Upper lobe of right lung (tissue), 1 donor: ENCODE results near the gene DOC2A. TPM values are rescaled to one million over a fixed set of nuclear protein-coding genes. Genes with fewer than 3 reads are reported as not detected.

Experiments
- ATAC-seq: fragments of 200-7000 bp; cut with Tn5 transposase; one replicate; pipeline ENCODE4 v1.9.1; 2020; ENCODE audit warnings: mild to moderate bottlenecking, moderate library complexity
- DNase-seq: peaks from one replicate; pipeline ENCODE4 v3.0.0-alpha.2; 2020
- H3K27ac ChIP-seq: fragments of 200-600 bp; one replicate; pipeline ENCODE4 v1.8.0; 2022
- H3K27me3 ChIP-seq: fragments of 200-600 bp; one replicate; pipeline ENCODE4 v1.8.0; 2022; ENCODE audit warnings: mild to moderate bottlenecking
- H3K36me3 ChIP-seq: fragments of 200-600 bp; one replicate; pipeline ENCODE4 v1.8.0; 2022
- H3K4me1 ChIP-seq: fragments of 200-600 bp; one replicate; pipeline ENCODE4 v1.8.0; 2022
- H3K4me3 ChIP-seq: fragments of 200-600 bp; one replicate; pipeline ENCODE4 v1.8.0; 2022; ENCODE audit warnings: mild to moderate bottlenecking
- H3K9me3 ChIP-seq: fragments of 200-600 bp; one replicate; pipeline ENCODE4 v1.8.0; 2022
- CTCF ChIP-seq: fragments of 200-600 bp; IDR thresholded peaks from one replicate; pipeline ENCODE4 v1.8.0; 2022; ENCODE audit warnings: antibody characterized with exemption
- intact Hi-C: fragments of 100-400 bp; cut with DNase I; formaldehyde crosslinking; loops from one replicate; pipeline ENCODE4 v1.11.0; 2022
- total RNA-seq: library from RNA; stranded (reverse); fragmentation: NEBNext Ultra II Directional; extraction: Animal tissue kit (Norgen Biotek cat#: 25700); gene quantifications from one replicate; pipeline ENCODE4 v1.2.1, GENCODE V29; 2021
- donor health status: DM: no; HTN: yes; CAD: no; lungs with severe emphysema.

The DOC2A gene
- total RNA-seq, 1 donor from 2014 or later: 2.6 TPM

GRCh38 chr16:30030011-30030685 is 19.3 kb upstream of the DOC2A start:
- intact Hi-C loops: no loop called here
- TF ChIP-seq CTCF: no peak
- ATAC-seq (no peak), DNase-seq (no peak)
- Histone ChIP-seq H3K4me3 (no peak overlapping the region), H3K27me3 (peaks cover 68% of the 10 kb centered on the region), H3K27ac (no peak overlapping the region), H3K36me3 (no peaks in the 10 kb centered on the region), H3K9me3 (no peaks in the 10 kb centered on the region), H3K4me1 (peaks cover 5% of the 10 kb centered on the region)

- Histone ChIP-seq H3K9me3 (no peaks in the 10 kb centered on the region), H3K27ac (no peak overlapping the region), H3K36me3 (no peaks in the 10 kb centered on the region), H3K4me3 (no peak overlapping the region), H3K4me1 (peaks cover 5% of the 10 kb centered on the region), H3K27me3 (peaks cover 67% of the 10 kb centered on the region)
- intact Hi-C loops: no loop called here
- no peak for TF ChIP-seq CTCF
- DNase-seq (no peak), ATAC-seq (peak; percentile 28)
Observed at GRCh38 chr16:30028438-30029076, 17.7 kb upstream of the DOC2A start.

- ATAC-seq: no peak
- Histone ChIP-seq H3K4me3 (no peak overlapping the region), H3K27ac (no peak overlapping the region), H3K27me3 (peaks cover 59% of the 10 kb centered on the region), H3K9me3 (no peaks in the 10 kb centered on the region), H3K36me3 (no peaks in the 10 kb centered on the region), H3K4me1 (peaks cover 5% of the 10 kb centered on the region)
- no peak for DNase-seq
- TF ChIP-seq CTCF: no peak
- intact Hi-C loops: no loop called here
Observed at GRCh38 chr16:30027588-30028437, 17.0 kb upstream of the DOC2A start.

- TF ChIP-seq CTCF: no peak
- DNase-seq (no peak), ATAC-seq (no peak)
- no peaks in the 10 kb centered on the region for H3K9me3 ChIP-seq
- H3K27me3 ChIP-seq: peaks cover 47% of the 10 kb centered on the region
- no peaks in the 10 kb centered on the region for H3K36me3 ChIP-seq
- H3K4me1 ChIP-seq: peaks cover 5% of the 10 kb centered on the region
- no peak overlapping the region for H3K4me3 ChIP-seq
- H3K27ac ChIP-seq: no peak overlapping the region
- intact Hi-C loops: no loop called here
Observed at GRCh38 chr16:30026449-30026848, 15.6 kb upstream of the DOC2A start.

- DNase-seq: no peak
- Histone ChIP-seq H3K4me3 (no peak overlapping the region), H3K27ac (no peak overlapping the region), H3K9me3 (no peaks in the 10 kb centered on the region), H3K36me3 (no peaks in the 10 kb centered on the region), H3K27me3 (peaks cover 38% of the 10 kb centered on the region), H3K4me1 (no peaks in the 10 kb centered on the region)
- intact Hi-C loops: no loop called here
- no peak for TF ChIP-seq CTCF
- ATAC-seq: no peak
Observed at GRCh38 chr16:30025574-30025973, 14.7 kb upstream of the DOC2A start.
